HG02678 (cell line): Measurements from ENCODE around the gene CEP57L1.
"Not testable (repeated sequence)": the region's sequence is repeated elsewhere in the genome, so short reads cannot be mapped to it uniquely, and the experiment has no call there.

Experiments
- ATAC-seq: cut with Tn5 transposase; IDR thresholded peaks from one replicate; pipeline ENCODE4 v1.9.1; 2021; ENCODE audit warnings: mild to moderate bottlenecking, moderate library complexity; ENCODE audit not compliant: unreplicated experiment

Gene CEP57L1

GRCh38 chr6:109104512-109104911 lies 9.2 kb downstream of the CEP57L1 start:
- ATAC-seq = no peak

DNA sequence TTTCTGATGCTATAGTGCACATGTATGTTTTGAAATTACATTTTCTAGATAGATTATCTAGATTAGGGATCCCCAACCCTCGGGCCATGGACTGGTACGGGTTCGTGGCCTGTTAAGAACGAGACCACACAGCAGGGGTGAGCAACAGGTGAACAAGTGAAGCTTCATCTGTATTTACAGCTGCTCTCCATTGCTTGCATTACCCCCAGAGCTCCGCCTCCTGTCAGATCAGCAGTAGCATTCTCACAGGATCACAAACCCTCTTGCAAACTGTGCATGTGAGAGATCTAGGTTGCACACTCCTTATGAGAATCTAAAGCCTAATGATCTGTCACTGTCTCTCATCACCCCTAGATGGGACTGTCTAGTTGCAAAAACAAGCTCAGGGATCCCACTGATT lies 10.4 kb downstream of the CEP57L1 start:
- ATAC-seq = no peak

GRCh38 chr6:109109663-109110062 lies 14.4 kb downstream of the CEP57L1 start:
- ATAC-seq = not testable (repeated sequence)

GRCh38 chr6:109112663-109113062 lies 17.4 kb downstream of the CEP57L1 start:
- ATAC-seq = not testable (repeated sequence)

DNA sequence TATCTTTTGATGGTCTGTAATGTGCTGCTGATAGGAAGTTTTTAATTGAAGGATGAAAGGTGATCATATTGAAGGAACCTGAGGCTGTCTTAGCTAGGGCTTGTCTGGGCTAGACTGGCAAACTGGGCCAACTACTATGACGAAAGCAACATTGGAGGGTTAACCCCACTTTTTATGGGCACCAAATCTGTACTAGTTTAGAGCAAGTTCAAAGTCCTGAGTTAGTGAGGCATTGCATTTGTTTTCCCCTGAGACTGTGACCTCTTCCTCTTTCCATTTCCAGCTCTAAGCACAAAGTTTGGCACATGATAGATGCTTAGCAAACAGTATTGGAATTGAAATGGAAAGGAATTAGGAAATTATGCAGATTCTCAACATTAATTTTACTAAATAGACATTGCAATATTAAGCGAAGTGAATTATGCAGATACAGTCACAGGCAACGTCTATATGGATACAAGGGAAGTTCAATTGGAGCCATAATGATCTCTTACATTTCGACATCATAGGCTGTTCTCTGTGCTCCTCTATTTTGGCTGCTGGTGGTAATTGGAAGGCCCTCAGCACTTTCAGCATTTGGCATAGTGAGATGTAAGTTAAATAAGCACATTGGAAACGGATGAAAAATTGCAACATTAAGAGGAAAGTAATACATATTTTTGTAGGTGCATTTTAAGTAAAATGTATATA lies 22.2 kb downstream of the CEP57L1 start:
- ATAC-seq = peak; percentile 79

DNA sequence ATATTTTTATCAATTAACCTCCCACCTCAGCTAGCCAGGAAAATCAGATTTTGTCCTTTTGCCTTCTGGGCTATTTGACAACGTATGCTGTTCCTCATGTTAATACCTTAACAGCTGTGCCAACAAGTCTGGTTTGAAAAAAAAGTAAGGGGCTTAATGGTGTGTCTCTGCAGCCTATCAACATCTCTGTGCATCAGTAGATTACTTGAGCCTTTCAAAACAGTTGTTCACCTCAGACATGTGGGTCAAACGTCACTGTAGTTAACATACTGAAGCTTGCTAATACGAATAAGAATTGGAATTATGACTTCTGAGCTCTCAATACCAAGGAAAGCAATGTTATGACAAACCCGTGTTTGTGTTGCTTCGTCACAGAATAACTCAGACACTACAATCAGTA lies 23.0 kb downstream of the CEP57L1 start:
- ATAC-seq = no peak

GRCh38 chr6:109118871-109119354 lies 23.6 kb downstream of the CEP57L1 start:
- ATAC-seq = no peak

DNA sequence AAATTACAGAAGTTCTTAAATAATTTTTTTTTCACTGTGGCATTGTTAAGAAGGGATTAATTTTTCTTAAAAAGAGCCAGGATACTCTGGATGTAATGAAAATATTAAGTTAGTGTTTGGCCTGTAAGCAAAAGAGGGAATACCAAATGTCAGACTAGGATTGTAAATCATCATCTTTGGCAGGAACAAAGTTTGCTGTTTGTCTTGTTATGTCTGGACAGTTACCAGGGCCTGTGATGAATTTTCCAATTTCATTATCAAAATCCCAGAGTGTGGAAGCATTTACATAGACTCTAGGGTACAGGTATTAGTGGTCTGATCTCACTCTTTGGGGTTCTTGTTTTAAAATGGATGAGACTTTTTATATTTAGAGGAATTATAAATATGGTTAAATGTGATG lies 26.1 kb downstream of the CEP57L1 start:
- no peak for ATAC-seq

- no peak for ATAC-seq
Observed at GRCh38 chr6:109124219-109124618, 28.9 kb downstream of the CEP57L1 start.

GRCh38 chr6:109125504-109125903 lies 30.2 kb downstream of the CEP57L1 start:
- no peak for ATAC-seq

DNA sequence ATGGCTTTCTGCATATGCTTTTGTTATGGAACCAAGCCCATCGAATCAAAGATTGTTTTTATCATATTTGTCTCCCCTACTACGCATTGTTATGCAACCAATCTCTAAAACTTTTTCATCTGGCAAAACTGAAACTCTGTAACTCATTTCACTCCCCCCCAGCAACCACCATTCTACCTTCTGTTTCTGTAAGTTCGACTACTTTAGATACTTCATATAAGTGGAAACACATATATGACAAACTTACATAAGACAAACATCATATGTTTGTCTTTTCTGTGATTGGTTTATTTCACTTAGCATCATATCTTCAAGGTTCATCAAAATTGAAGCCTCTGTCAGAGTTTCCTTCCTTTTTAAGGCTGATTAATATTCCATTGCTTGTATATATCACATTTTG lies 34.8 kb downstream of the CEP57L1 start:
- no peak for ATAC-seq

GRCh38 chr6:109135600-109135999 lies 40.3 kb downstream of the CEP57L1 start:
- ATAC-seq = not testable (repeated sequence)

- not testable (repeated sequence) for ATAC-seq
Observed at GRCh38 chr6:109136039-109136438, 40.7 kb downstream of the CEP57L1 start.

GRCh38 chr6:109136530-109136929 lies 41.2 kb downstream of the CEP57L1 start:
- not testable (repeated sequence) for ATAC-seq

DNA sequence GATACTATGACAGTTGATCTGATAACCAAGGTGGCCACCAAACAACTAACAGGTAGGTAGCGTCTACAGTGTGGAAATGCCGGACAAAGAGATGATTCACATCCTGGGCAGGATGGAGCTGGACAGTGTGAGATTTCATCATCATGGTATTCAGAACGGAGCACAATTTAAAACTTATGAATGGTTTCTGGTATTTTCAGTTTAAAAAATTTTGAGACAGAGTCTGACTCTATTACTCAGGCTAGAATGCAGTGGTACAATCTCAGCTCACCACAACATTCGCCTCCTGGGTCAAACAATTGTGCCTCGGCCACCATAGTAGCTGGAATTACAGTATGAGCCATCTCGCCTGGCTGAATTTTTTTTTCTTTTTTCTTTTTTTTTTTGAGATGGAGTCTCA lies 43.8 kb downstream of the CEP57L1 start:
- ATAC-seq = no peak

DNA sequence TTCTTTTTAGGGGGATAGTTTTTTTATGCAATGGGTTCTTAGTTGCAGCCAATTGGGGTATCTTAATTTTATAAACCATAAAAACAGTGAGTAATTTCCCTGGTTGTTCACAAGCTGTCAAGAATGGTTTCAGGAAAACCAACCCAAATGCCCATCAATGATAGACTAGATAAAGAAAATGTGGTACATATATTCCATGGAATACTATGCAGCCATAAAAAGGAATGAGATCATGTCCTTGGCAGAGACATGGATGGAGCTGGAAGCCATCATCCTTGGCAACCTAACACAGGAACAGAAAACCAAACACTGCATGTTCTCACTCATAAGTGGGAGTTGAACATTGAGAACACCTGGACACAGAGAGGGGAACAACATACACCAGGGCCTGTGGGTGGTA lies 46.8 kb downstream of the CEP57L1 start:
- ATAC-seq = not testable (repeated sequence)

DNA sequence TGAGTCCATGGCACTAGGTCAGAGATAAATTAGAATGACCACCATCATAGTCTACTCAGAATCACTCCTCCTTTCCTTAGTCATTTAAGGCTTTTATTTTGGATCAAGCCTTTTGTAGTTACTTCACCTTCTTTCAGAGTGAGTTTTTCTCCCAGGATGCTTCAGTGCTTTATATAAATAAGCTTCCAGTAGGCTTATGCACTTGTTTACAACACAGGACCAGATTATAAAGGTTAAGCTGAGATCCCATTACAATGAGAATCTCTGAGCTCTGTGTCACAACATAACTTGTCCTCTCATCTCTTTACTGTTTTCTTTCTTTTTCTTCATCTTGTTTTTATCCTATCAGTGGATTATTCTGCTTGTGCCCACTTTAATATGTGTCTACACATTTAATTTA lies 47.9 kb downstream of the CEP57L1 start:
- no peak for ATAC-seq

GRCh38 chr6:109148251-109148650 lies 52.9 kb downstream of the CEP57L1 start:
- not testable (repeated sequence) for ATAC-seq

DNA sequence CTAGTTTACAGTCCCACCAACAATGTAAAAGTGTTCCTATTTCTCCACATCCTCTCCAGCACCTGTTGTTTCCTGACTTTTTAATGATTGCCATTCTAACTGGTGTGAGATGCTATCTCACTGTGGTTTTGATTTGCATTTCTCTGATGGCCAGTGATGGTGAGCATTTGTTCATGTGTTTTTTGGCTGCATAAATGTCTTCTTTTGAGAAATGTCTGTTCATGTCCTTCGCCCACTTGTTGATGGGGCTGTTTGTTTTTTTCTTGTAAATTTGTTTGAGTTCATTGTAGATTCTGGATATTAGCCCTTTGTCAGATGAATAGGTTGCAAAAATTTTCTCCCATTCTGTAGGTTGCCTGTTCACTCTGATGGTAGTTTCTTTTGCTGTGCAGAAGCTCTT lies 53.4 kb downstream of the CEP57L1 start:
- not testable (repeated sequence) for ATAC-seq

GRCh38 chr6:109153752-109154151 lies 58.4 kb downstream of the CEP57L1 start:
- ATAC-seq = no peak

DNA sequence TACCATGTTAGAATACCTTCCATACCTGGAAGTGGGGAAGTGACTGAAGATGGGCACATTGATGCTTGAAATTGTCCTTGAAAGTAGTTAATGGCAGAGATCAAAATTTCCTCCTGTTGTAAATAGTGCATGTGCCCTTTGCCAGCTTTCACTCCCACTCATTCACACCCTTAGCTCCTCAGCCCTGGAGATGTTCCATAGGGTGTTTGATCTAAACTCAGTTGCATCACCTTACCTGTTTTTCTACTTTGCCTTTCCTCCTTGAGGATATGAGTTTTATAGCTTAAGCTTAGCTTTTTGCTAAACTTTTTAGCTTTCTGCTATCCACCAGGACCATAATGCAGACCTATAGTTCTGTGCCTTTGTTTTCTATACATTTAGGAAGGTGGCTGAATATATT lies 69.0 kb downstream of the CEP57L1 start:
- no peak for ATAC-seq

DNA sequence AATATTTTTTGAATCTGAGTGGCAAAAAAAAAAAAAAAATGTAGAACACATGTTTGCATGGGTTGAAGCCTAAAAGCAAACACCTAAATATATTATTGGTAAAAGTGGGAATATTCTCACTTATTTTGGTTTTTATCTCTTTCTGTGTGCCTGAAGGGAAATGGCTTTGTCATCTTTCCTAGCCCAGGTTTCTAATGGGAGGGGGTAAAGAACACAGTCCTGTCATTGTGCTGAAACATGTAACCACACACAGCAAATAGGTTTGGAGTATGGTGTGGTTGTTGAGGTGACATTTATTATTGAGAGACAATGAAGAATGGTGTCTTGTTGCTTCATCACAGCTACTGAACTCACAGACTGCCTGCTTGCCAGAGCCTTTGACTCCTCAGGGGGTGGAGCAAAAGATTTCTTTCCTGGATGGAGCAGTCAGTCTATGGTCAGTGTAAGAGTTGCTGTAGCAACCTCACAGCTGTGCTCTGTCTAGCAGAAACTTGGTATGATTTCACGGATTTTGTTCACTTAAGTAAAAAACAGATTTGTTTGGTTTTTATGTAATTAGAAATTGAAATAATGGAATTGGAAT lies 70.2 kb downstream of the CEP57L1 start:
- no peak for ATAC-seq

DNA sequence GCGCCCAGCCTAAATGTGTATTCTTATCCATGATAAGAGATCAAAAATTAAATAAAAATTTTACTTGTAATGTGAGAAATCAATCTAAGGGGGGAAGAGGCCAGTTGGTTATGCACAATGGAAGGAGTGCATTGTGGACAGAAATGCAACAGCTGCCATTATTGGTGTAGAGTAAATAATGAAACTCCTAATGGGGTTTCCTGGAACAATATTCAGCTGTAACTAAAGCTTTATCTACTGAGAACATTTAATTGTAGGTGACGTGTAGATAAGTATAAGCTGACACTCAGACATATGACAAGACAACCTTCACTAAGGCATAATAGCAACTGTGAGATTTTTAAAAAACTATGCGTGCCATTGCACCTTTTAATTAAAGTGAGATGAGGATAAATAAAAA lies 71.4 kb downstream of the CEP57L1 start:
- ATAC-seq = no peak
